HG03025 (cell line): ENCODE results near the gene SEMA7A.
A peak's percentile ranks its signal among the peaks of the same experiment; 100 is the strongest.

Experiments
- ATAC-seq: cut with Tn5 transposase; IDR thresholded peaks from one replicate; pipeline ENCODE4 v1.9.1; 2021; ENCODE audit warnings: mild to moderate bottlenecking, moderate library complexity; ENCODE audit not compliant: unreplicated experiment, low FRiP score

The SEMA7A gene

DNA sequence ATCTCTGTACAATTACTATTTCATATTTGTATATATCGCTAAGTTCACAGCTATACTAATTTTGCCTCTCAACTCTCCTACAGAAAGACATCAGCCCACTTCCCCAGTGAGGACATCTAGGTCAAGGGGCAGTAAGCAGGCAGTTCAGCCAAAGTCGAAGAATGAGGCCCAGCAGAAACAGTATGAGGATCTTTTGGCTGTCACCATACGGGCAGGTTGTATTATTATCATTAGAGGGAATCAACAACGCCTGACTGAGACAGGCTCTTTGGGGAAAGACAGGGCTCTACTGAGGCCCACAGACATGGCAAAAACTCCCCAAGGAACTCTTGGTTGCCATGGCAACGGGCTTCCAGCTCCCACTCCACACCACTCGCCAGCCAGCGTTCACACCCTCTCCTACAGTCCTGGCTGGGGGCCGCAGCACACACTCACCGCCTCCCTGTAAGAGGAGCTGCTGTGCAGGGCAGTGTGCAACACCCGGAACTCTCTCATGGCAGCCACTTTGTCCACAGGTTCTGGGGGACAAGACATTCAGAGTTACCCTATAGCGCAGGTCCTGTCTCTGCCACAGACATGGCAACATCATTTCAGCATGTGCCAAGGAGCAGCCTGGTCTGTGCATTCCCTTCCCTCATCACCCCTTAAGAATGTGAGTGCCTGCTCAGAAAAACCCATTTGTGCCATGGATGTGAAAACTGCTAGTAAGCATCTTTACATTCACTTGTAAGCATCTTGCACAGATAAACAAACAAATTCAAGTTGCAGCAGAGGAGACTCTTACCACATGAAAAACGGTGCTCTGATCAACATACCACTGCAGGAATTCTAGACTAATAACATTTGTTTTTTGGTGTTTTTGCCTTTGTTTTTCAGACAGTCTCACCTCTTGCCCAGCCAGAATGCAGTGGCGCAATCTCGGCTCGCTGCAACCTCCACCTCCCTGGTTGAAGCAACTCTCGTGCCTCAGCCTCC is 18.4 kb upstream of the SEMA7A start:
- no peak for ATAC-seq

DNA sequence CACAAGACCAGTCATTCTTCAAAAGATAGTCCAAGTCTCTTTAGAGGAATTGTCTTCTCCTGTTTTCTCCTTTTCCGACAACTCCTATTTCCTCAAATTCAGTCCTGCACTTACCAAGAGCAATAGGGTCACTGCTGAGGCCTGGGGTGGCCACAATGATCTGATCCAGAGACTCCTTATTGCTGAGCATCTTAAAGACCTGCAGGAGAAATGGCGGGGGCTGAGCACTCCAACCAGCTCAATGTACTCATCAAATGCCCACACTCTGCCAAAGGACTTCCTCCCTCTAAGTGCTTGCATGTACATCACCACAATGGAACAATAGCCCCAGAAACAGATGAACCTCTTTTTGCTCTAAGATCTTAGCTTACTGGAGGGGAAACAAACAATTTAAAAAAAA is 17.6 kb upstream of the SEMA7A start:
- ATAC-seq: no peak

DNA sequence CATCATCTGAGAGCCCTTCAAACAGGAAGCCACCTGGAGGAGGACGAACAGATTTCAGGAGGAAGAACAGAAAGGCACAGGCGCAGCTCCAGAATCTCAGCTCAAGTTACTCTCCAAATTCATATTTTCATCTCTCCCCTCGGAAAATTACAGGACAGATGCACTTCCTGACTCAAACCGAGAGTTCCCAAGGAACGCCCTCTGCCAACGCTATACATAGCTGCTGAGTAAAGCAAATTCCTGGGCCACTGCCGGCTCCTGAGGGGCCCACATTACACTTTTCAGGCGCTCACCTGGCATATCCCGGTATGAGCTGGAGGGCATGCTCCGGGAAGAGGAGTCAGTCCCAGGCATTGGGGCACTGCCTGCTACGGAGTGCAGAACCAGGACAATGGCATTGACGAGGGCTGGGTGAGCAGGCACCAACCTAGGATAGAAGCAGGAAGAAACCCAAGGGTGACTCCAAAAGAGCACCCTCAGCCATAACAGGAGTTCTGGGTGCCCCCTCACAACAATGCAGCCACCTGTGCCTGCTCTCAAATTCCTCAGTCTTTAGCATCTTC is 16.0 kb upstream of the SEMA7A start:
- ATAC-seq: no peak

DNA sequence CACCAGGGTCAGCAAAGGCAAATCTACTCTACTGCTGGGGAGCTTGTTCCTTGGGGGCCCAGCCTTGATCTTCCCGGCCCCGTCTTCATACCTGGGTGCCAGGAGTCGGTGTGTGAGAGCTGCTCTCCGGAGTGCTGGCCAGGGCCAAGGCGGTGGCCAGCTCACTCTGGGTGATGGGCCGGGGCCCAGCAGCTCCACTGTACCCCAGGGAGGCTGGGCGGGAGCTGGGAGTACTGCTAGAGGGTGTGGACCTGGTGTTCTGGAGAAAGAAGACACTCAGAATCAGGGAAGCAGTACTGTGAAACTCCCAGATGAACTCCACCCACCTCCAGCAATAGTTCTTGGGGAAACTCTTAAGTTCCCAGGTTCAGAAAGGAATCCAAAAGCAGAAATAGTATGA is 15.3 kb upstream of the SEMA7A start:
- ATAC-seq: no peak

DNA sequence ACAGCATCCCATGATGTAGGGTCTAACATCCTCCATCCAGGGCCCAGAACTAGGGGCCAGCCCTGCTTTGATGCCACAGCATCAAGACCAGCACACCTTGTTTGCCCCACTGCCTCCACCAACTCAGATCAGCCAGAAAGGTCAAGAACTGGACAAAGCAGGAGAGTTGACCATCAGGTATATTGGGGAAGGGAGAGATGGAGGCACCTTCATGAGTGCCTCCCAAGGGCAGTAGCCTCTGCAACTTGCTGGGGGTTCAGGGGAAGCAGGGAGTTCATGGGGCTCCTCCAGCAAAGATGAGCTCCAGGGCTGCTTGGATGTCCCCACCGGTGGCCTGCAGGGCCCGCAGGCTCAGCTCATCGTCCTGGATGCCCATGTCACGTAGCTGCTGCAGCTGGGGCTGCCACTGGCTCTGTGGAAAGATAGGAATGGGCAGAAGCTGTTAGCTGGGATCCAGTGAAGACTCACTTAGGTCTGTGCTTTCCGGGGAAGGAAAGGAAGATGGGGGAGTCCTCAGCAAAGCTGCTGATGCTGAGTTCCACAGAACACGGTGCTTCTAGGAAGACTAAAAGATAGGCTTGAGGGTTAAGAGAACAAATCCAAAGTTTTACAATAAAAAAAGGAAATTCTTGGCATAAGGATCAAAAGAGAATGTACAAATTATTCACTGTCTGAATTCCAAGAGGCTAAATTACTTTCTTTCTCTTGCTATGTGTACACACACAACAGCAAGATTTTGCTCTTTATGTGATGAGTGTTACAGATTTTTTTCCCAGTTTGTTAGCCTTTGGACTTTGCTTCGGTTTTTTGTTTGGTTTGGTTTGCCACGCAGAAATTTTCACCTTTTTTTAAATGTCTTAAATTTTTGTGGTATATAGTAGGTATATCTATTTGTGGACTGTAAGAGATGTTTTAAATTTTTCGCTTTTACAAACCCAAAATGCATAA is 12.3 kb upstream of the SEMA7A start:
- no peak for ATAC-seq

DNA sequence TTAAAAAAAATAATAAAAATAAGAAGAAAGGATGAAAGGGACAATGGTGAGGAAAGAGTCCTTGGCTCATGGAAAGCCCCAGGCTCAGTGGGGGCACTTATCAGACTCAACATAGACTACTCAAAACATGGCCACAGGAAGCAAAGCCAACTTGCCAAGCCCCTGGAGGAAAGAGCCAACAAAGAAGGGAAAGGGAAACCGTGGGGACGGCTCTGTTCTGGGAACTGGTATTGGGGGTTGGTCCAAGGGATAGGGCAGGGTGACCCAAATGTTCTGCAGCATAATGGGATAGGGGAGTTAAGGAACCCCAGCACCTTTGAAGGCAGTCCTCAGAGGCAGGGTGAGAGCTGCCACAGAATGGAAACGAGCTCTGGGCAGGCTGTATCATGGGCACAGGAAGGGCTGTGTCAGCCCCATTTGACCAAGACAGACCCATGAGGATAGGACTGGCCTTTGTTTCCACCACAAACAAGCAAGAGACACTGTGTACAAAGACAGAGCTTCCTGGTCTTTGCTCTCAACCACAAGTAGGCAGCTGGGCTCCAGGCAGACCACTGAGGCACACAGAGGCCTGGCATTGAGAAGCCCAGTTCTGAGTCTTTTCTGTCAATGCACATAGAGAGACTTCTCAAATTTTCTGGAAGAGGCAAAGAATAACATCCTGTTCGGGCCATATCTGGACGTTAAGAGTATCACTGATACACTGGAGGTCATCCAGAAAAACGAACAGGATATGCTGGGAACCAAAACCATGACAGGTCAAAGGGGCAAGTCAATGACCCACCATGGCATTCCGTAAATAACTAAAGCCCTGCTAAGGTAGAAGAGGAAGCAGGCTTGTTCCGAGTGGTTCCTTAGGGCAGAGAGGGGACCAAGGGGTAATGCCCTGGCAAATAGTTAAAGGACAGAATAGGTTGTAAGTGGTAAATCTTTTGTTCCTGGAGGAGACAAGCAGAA is 10.6 kb upstream of the SEMA7A start:
- no peak for ATAC-seq

DNA sequence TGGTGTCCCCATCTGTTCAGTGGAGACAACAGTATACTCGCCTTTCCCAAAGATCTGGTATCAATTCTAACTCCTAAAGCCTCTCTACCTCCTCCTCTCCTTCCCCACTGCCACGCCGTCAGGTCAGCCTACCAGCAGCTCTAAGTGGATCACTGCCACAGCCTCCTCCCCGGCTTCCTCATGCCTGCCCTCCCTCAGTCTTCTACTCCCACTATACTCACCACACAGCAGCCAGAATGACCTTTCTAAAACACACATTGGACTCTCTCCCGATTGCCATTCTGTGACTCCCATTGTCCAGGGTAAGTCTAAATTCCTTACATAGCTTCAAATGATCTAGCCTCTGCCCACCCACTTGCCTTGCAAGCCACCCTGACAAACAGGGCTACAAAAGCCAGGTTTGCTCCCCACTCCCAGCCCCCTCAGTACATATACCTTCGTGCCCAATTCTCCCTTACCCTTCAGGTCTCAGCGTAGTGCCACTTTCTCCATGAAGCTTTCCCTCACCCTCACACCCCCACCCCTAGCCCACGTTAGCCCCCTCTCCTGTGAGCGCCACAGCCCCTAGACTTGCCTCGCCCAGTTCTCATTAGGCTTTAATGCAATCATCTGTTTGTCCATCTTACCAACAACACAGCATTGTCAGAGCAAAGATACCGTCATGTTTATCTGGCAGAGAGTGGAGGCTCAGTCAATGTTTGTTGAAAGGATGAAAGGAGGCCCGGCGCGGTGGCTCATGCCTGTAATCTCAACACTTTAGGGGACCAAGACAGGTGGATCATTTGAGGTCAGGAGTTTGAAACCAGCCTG is 9.5 kb upstream of the SEMA7A start:
- ATAC-seq: no peak

DNA sequence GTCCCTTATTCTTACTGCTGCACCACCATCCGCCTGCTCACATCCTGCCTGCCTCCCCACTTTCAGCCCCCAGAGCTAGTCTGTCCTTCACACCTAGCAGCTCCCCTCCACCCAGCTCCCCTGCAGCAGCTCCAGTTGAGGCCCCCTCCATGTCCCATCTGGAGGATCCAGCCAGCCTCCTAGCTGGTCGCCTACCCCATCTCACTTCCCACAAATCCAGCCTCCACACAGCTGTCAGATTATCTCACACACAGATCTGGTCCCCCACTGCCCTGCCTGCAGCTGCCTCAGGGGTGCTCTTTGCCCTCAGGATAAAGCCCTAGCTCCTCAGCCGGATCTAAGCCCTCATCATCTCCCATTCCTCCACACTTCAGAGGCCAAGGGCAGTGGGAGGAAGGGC is 8.8 kb upstream of the SEMA7A start:
- ATAC-seq: no peak

DNA sequence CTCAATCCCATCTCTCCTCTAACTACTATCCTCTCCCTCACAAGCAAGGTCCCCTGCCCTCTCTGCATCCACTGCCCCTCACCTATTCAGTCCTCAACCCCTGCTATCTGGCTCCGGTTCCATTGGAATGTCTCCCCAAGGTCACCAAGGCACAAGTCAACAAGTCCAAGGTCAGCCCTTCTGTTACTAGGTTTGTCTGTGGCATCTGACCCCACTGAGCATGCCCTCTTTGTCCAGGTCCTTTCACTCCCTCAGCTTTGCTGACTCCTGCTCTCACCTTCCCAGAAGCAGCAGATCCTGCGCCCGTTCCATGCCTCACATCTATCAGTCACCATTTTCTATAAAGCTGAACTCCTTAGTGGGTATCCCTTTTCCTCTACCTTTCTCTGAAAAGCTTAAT is 8.3 kb upstream of the SEMA7A start:
- no peak for ATAC-seq

DNA sequence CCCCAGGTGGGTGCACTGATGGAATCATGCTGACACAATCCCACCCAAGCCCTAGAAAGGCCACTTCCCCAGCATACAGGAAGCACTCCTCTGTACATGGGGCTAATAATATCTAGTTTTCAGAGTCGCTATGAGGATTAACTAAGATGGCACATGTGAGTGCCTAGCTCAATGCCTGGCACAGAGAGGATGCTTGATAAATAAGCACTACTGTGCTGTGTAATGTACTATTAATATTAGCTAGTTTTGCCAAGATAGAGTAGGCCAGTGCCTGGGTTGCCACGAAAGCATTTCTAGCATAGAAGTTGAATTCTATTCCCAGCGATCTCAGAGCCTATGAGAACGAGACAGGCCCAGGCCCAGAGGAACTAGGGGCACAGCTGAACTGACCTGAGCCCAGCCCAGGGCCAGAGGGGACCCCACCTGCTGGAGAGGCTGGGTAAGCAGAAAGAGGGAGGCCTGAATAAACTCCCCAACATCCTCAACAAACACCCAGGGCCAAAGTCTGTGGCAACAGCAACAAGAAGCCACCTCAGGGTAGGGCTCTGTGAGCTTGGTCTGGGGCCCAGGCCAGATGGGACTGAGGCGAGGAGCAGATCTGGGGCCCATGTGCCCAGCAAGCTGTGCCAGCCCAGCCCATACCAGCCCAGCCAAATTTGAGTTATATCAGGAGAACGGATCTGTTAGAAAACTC is 7.6 kb upstream of the SEMA7A start:
- ATAC-seq: no peak

DNA sequence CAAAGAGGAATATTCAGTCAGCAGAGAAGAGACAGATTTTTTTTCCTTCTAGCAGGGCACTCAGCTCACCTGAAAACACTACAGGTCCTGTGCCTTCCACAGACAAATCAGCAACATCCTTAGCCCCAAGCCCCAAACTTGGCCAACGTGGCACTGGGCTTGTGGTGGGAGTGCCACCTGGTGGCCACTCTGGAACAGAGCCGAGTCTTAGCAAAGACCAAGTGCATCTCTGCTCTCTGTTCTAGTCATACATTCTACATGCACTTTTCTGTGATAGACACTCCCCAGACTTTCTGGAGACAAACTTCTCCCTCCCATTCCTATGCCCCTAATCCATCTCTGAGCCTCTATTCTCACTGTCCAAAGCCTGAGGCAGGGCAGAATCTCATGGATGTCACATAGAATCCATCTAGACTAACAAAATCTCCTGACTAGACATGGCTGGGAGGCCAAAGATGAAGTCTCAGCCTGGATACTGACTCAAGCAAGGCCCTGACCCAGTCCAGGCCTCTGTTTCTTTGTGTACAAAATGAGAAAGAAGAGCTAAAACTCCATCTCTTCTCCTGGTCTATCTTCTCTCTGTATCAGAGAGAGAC is 5.1 kb upstream of the SEMA7A start:
- ATAC-seq: no peak

DNA sequence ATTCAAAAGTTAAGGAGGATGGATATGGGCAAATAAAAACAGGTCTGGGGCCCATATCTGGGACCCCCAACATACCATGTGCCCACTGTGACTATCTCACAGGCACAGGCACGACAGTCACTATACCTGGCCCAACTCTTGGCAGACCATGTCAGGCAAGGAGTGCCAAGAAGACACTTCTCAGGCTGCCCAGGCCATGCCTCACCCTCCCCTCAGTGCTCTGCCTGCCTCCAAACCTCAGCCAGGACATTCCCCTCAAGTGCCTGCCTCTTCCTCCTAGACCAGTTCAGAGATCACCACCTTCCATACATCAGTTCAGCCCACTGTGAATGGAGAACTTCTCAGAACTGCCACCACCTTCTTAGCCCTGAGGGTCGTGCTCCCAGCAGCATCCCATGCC is 4.4 kb upstream of the SEMA7A start:
- no peak for ATAC-seq

DNA sequence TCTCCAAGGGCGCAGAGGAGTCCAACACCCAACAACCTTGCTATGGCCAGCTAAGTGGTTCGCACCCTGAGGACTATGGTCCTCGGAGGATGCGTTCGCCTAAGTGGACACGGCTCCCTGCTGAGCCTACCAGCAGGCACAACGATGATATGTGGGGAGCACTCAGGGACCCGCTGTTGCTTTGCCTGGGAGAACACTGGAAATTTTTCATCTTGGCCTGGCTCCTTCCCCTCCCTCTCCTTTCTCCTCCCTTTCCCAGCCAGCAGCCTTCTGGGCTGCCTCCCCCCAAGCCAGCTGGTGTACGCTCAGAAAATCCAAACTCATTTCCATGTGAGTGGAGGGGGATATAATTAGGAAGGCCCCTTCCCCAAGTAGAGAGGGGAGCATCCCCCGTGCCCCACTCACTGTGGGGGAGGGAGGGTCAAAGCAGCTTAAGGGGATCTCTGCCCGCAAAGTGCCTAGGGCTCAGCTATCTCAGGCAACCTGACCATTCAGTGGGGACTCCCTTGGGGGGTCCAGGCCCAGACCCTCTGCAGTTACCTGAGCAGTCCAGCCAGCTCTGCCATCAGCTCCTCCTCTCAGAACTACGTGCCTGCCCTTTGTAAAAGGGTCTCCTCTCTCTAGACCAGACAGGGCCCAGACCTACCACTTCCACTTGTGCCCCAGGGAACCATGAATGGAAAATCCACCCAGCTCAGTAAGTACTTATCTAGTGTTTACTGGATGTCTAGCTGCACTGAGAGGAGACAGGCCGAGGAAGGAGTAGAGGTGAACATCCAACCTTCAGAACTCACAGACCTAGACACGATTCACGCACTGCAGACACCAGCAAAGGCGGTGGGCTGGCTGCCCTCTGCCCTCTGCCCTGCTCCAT is 742 bp upstream of the SEMA7A start:
- no peak for ATAC-seq

DNA sequence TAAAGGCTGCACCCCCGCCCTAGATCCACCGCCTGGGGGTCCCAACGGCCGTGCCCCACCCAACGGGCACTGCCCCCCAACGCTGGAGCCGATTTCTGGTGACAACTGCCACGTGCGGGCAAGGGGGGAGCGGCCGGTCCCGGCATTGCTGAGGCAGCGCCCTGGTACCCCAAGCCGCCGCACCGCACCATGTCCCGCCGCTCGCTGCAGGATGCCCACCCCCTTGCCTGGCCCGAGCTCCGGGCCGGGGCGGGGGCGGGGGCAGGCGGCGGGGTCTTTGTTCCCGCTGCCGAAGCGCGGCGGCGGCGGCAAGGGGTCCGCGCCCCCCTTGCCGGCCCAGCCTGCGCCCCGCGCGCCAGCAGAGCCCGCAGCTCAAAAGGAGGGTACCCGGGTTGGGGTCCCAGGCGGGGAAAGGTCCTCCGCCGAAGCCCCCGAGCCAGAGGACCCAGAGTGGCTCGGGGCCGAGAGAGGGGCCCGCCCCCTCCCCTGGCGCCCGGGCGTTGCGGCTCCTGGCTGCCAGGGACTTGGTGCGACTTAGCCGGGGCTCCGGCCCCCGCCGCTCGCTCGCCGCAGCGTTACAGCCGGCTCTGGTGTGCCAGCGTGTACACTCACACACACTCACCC is 678 bp downstream of the SEMA7A start:
- ATAC-seq: peak; percentile 14

DNA sequence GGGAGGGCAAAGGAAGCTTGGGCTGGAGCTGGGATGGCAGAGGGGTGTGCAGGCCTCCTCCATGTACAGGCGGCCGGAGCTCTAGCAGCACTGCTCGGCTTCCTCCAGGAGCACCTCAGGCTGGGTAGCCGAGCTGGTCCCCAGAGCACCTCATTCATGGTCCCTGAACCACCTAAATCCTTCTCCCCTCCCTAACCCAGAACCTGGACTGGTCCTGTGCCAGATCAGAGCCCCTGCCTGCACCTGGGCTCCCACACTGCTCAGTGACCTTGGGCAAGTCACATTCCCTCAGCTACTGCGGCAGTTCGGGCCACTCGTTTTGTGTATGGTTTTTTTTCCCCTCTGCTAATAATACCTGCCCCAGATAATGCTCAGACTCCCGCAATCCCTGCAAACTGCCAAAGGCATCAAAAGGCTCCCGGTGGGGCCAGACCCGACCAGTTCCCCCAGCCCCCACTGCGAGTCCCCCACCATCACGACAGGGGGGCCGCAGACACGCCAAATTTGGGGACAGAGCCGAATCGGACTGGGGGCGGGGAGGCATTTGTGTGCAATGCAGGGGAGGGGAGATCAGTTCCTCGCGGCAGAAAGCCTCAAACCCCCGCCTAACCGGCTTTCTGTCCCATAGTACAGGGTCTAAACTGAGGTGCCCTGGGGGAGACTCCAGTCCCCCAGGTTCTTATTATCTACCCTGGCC is 1.3 kb downstream of the SEMA7A start:
- no peak for ATAC-seq

DNA sequence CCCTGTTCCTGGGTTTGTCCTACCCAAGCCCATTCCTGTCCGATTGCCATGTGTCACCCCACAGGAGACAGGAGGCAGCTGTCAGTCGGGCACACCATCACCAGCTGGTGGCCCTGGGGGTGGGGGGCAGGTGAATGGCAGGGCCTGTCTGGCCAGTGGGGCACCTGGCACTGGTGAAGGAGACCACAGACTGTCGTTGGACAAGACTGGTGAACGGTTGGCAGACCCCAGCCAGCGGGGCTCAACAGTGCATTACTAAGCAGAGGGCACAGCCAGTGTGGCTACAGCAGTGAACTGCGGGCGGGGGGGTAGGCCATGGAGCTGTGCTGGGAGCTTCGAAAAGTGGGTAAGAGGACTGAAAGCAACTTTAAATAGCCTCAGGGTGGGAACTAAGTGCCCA is 2.1 kb downstream of the SEMA7A start:
- no peak for ATAC-seq
